DMS53 treated with DMSO at 0.1 percent for 48 hours (cell line): Measurements from ENCODE around the gene SUGCT.

ENCODE experiments used
- DNase-seq: peaks from one replicate; lab custom pipeline; 2025; ENCODE audit not compliant: unreplicated experiment; lab: John Stamatoyannopoulos, UW

Gene SUGCT

DNA sequence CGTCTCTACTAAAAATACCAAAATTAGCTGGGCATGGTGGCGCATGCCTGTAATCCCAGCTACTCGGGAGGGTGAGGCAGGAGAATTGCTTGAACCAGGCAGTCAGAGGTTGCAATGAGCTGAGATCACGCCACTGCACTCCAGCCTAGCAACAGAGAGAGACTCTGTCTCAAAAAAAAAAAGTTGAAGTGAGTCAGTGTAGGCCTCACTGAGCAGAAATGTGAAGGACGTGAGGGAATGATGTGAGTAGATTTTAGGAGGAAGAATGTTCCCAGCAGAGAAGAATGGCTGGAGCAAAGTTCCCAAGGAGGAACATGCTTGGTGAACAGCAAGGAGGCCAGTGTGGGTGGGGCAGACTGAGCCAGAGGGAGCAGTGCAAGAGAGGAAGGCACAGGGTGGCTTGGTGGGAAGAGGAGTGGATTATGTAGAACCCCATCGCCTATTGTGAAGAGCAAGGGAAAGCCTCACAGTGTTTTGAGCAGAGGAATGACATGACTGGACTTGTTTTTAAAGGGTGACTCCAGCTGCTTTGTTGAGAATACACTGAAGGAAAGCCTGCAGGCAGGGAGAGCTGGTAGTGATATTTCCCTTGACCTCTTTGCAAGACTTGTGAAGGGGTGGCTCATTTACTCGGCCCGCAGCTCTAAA, 708.7 kb downstream of the SUGCT start:
- DNase-seq = no peak

DNA sequence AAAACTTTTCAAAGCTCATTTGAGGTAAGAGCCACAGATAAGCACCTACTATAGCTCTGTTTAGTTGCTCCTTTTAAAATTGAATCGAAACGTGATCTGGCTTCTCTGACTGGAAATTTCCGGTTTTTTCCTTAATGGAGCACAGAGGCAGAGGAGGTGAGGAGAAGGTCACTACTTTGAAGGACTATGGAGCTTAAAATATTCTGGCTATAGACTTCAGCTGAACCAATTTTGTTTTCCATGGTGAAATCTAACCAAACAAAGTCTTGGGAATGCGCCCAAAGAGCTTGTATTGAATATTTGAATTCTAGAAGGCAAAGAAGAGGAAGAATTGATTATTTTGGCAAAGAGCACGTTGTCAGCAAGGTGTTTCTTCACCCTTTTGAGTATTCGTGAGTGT, 711.1 kb downstream of the SUGCT start:
- DNase-seq = no peak

DNA sequence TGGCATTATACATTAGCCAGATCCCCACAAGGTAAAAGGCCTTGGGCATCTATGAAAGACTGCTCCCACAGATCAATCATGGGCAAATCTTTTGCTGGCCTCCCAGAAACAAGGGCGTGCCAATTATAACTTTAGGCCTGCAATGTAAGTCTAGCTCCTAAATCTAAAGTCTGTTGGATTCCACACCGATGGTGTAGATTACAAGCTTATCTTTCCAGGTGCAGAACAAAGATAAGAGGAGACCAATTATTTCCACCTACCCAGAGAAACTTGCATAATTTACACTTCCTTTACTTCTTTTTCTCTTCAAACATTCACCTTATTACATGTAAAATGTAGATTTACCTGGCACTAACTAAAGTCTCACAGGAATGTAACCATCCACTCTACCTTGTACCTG, 713.1 kb downstream of the SUGCT start:
- DNase-seq = no peak

DNA sequence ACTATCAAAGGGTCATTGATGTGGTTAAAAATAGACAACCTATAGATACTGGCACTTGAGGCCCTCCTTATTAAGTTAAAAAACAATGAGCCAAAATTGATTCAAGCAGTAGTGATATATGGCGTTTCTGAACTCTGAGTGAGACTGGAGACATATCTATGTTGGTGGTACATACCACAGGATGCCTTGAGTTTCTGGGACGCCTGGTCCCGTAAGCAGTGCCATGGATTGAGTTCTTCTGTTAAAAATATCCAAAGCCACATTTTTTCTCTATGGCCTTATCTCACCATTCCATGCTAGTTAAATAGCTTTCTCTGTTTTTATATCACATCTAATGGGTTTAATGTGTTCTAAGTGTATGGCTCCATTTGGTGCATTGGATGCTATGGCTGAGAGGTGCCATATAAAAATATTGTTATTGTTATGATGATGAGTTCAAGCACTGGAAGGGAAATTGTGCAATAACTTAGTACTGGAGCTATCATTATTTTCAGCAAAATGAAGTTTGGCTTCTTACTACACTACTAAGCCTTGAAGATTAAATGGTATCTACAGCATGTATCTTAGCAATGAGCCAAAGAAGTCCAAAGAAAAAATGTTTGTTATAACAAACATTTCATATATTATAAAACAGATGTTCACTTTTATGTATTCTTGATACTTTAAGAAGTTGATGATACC, 713.9 kb downstream of the SUGCT start:
- no peak for DNase-seq

DNA sequence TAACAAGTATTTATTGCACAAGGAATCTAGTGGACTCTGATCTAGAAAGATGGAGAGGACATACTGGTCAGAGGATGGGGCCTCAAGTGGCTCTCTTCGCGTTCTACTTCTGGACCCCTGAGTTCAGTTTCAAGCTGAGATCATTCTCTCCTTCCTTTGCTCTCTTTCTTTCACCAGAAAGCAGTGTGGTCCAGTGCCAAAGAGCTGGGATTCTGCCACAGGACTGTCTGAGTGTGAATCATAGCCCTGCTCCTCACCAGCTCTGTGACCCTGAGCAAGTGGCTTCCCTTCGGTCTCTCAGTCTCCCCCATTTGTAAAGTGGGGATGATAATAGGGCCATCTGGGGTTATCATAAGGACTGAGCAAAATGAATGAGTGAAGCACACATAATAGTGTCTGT, 715.2 kb downstream of the SUGCT start:
- DNase-seq = no peak

DNA sequence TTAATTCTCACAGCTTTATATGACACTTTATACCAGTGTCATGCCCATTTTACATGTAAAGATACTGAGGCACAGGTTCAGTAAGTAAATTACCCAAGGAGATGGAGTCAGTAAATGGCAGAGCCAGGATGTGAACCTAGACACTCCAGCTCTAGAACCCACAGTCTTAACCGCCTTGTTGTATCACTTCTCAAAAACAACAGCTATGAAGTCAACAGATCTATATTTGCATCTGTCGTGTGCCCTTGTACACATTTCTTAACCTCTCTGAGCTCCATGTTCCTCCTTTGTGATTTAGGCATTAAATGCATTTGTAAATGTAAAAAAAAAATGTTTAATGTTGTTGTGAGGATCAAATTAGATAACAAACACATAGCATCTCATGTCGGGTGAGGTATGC, 716.2 kb downstream of the SUGCT start:
- DNase-seq = no peak

DNA sequence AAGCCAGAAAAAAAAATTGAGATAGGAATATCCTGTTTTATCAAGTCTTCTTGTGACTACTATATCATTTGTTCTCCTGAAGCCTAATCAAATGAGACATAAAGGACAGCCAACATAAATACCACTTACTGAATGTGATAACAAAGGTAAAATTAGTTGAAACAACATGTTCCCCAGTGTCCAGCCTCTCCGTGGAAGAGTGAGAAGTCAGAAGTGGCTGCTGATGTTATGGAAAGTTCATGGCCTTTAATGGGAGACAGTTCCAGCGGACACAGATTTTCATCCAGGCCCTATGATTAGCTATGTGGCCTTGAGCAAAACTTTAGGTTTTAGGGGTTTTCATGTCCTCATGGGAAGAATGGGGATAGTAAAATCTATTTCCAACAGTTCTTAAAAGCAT, 724.3 kb downstream of the SUGCT start:
- no peak for DNase-seq

DNA sequence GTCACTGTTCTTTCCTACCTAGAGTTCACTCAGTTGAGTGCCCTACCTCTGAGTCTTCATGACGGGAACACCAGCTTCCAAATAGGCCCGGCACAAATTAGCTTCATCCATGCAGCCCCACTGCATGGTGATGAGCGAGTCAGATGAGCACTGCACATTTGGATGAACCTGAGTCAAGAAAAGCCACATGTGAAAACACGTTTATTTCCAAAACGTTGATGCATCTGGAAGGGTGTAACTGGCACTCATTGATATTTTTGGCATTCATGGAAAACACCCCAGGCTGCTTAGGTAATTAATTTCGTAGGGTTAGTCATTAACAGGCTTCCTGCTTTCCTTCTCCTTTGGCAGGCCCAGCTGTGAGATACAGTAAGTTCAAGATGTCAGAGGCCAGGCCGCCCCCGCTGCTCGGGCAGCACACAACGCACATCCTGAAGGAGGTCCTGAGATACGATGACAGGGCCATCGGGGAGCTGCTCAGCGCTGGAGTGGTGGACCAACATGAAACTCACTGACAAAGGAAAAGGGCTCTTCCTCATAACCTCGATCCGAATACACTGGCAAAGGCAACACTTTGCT, 725.2 kb downstream of the SUGCT start:
- DNase-seq = no peak

DNA sequence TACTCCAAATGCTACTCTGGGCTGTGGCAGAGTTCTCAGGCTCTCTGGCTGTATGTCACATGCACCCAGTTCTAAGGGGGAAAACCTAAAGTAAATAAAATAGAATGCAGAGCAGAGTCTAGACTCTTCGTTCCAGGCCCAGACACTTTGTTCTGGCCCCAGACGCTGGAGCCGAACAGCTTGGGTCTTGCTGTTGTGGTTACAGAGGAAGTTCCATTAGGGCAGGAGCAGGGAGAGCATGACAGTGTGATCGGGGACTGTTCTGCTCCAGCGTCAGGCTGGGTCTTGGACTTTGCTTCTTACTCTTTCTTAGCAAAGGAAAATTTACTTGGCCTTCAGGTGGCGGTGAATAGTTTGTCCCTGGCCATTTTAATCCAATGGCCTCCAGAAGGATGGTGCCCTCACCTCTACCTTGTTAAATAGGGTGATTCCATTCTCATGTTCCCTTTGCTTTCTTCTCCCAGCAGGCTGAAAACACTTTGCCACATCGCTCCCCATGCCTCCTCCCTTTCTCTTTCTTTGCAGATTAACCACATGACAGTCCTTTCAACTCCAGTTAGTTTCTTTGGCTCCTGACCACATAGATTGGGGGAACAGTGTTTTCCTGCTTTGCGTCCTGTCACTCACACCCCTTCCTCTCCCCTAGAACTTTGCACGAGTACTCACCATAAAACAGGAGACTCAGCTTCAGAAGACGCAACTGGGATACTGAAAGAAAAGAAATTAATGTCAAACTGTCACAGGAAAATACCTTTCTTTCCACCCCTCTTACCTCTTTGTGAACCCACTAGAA, 730.8 kb downstream of the SUGCT start:
- DNase-seq = no peak

DNA sequence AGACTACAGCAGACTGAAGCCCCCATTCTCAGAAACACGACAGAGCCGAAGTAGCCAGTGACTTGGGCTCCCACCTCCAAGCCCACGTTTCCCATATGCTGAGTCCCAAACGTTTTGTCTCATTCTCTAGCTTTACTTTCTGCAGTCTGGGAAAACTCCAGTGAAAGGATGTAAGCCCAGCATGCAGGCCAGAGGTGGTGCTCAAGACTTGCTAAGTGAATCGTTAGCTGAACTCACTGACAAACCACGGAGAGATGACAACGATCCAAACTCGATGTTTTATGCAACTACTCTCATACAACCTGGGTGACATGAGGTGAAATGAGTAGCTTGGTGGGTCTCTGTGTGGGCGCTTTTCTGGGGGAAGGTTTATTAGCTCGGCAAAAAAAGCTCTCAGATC, 731.8 kb downstream of the SUGCT start:
- DNase-seq = no peak

DNA sequence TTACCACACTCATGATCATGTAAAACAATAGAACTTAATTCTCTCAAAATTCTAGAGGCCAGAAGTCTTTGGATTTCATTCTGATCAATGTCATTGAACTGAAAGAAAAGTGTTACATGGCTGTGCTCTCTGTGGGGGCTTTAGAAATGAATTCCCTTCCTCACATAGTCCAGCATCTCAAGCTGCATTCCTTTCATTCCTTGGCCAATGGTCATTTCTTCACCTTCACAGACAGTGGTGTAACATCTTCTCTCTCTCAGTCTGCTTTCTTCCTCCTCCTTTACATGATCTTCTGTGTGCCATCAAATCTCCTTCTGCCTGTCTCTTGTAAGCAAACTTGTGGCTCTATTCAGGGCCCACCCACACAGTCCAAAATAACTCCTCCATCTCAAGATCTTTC, 735.3 kb downstream of the SUGCT start:
- no peak for DNase-seq

DNA sequence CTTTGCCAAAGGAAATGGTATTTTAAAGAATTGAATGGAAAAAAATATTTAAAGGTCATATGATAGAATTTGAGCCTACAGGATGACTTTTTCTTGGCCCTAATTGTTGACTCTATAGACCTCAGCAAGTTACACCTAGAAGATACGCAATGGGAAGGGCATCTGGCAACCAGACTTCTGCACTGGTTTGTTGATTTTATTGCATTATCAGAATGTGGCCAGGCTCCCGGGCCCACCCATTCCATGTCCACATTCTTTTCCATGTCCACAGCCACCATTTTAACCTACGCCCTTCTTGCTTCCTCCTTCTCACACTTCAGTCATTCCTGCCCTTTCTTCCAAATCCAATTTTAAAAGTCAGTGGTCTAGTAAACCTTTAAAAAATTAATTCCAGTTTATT, 738.4 kb downstream of the SUGCT start:
- DNase-seq = no peak

DNA sequence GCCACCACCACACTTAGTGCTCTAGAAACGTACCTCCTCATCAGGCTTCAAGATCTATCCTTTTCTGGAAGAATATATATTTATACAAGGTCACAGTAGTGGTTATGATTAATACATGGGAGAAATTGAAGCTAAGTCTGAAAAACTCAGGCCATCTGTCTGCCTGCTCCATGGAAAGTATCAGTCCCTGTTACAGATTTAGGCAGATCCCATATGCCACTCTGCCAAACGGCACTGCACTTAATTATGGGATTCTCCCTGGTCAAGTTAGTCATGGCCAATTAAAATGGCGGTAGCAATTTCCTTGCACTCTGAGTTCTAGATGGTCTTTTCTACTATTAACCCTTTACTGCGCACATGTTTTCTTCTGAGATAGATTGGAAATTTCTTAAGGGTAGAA, 740.0 kb downstream of the SUGCT start:
- DNase-seq = no peak

DNA sequence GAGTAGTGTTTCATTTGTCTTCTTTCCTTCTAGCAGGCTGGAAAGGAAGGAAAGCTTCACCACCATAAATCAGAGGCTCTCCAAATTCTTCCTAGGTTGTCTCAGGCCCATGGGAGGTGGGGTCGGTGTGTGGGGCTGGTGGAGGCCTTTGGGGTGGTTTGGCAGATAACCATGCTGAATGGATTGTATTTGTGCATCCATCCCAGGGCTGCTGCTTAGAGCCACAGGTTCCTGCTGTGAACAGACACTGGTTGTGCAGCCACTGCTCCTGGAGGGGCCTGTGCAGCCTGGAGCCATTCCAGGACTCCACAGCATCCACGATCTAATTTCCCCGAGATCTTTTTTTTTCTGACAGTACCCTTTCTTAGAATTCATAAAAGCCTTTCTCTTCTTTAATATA, 741.8 kb downstream of the SUGCT start:
- DNase-seq = no peak

DNA sequence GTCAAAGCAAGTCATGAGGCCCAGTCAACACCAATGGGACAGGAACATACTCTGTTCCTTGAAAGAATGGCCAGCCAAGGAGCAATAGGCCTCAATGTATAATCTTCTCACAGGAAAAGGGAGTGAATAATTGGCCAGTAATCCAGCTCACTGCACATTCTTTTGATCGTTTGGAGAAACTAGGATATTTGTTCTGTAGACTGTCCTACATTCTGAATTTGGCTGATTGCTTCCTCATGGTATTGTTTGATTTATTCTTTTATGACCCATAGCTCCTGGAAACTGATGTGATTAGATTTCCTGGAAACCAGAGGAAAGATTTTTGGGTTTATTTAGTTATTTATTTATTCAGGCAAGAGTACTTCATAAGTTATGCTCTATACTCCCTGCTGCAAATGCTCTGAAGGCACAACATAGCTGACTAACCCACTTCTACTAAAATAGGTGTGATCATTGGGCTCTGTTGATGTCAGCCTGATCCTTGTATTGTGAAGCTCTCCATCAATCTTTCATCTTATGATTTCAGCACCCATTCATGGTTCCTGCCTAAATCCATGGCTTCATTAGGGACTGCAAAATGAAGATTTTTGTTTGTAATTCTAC, 745.2 kb downstream of the SUGCT start:
- no peak for DNase-seq

DNA sequence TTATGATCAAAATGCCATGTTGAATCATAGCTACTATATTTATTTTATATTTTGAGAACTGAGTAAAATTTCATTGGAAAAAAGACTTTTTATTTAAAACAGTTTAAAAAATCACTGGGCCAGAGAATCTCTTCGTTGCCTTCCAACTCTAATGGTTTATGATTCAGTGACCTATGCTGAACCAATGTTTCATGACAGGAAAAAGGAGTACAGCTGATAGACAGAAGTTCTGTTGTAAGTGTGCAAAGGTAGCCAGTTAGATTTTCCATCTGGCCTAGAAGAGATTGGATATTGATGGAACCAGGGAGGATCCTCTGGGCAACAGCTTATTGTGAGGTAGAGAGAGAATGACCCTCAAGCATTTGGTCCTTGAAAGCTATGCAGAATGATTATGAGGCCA, 745.8 kb downstream of the SUGCT start:
- DNase-seq = no peak

DNA sequence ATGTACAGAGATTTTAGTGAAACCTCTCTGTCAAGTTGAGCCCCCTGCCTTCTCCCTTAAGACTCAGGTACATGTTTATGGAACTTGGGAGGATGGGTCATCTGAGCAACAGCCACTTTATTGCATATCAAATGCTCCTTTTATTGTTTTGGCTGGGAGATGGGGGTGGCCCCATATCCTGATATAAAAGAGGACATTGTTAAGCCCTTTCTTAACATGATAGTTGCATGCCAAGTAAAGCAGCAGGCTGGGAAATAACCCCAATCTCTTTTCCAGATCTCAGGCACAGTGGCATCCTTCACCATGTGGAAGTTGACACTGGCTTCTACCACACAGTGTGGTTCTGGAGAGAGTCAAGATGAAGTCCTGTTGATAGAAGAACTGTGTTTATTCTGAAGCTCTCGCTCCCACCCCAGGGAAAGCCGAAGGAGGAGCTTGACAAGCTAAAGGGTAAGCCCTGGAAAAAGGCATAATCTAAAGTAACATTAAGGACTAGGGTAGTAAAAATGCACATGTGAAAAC, 746.7 kb downstream of the SUGCT start:
- no peak for DNase-seq

DNA sequence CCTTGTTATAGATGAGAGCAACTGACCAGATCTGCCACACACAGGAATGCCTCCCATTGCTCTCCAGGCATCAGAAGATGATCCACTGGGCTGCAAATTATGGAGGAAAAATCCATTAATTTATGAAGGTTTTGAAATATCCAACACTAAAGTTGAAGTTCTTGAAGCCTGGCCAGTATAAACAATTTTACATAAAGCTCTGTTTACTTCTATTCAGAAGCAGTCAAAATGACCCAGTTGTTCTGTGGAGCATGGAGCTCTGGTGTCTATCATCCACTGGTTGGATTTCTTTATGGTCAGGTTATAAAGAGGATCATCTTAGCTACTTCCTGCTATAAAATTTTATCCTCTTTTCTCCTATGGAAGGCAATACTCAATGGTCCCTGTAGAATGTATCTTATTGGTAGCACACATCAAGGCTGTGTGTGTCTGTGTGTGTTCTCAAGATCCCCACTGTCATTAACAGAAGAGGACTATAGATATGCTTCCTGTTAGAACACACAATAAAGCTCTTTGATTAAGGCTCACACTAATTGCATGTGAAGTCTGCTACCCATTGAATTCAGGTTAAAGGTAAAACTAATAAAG, 747.4 kb downstream of the SUGCT start:
- no peak for DNase-seq

DNA sequence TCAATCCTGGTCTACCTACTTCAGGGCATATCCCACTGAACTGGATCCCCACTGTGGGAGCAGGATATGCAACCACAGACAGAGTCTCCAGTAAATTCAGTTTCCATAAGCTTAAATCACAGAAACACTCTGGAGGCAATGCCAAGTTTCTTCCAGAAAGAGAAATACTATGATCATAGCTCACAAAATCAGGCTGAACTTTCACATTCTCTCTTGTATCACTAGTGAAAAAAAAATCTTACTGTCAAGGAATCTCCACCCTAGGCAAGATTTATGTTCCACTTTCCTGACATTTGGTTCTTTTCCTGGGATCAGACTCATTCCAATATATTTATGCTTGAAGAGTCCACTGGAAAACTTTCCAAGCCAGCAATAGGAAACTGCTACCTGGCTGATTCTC, 749.0 kb downstream of the SUGCT start:
- no peak for DNase-seq

DNA sequence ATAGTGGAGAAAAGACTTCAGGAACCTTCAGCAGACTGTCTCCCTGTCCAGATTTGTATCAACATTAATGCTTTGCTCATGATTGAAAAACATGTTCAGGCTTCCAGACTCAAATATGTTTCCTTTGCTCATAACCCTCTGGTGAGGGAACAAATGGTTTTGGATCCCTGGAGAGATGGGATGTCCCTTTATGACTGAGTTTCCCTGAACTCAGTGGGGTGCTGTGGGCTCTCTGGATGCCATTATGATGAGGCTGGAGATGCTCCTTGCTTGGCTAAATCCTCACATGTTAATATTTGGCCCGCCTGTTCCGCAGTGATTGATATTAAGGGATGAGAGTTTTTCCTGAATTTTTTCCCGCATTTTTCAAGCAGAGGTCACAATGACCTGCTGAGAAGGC, 749.4 kb downstream of the SUGCT start:
- no peak for DNase-seq

DNA sequence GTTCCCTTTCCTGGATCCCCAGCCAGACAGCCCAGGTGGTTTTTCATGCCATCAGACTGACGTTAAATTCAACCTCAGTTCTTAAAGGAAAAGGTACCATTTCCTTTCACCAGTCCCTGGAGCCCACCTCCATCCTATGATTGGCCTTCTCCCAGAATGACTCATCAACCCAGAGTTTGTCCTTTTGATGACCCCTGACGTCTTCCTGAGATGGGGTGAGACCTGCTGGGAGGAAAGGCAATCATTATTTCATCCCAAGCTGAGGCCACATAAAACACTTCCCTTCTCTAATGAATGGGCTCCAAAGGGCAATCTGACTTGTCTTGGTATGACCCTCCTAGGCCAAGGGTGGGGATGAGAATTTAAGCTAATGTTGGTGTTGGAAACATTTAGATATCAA, 750.7 kb downstream of the SUGCT start:
- DNase-seq = no peak
